Dendritic cell treated with granulocyte-macrophage colony-stimulating factor and Interleukin-4, amounts not matched to agents 40 ng/mL and 50 ng/mL, for 4 days (primary cell): ENCODE measurements around the gene AQP12A.
A peak's percentile ranks its signal among the peaks of the same experiment; 100 is the strongest.
"Not testable (repeated sequence)": the region's sequence is repeated elsewhere in the genome, so short reads cannot be mapped to it uniquely, and the experiment has no call there.

Source experiments
- H3K27ac Mint-ChIP-seq: one replicate; pipeline ENCODE4 v1.8.0; 2022; ENCODE audit warnings: mild to moderate bottlenecking, mixed read lengths
- H3K27me3 Mint-ChIP-seq: one replicate; pipeline ENCODE4 v1.8.0; 2022; ENCODE audit warnings: mild to moderate bottlenecking, mixed read lengths
- H3K36me3 Mint-ChIP-seq: one replicate; pipeline ENCODE4 v1.8.0; 2022; ENCODE audit warnings: low read depth, mixed read lengths
- H3K4me1 Mint-ChIP-seq: one replicate; pipeline ENCODE4 v1.8.0; 2022; ENCODE audit warnings: low read depth, mixed read lengths
- H3K4me3 Mint-ChIP-seq: one replicate; pipeline ENCODE4 v1.8.0; 2022; ENCODE audit warnings: mild to moderate bottlenecking, moderate library complexity, mixed read lengths
- H3K9me3 Mint-ChIP-seq: one replicate; pipeline ENCODE4 v1.8.0; 2022; ENCODE audit warnings: mixed read lengths
- intact Hi-C: fragments of 100-400 bp; cut with micrococcal nuclease; formaldehyde crosslinking; loops from one replicate; pipeline ENCODE4 v1.15.0; 2022

AQP12A gene

DNA sequence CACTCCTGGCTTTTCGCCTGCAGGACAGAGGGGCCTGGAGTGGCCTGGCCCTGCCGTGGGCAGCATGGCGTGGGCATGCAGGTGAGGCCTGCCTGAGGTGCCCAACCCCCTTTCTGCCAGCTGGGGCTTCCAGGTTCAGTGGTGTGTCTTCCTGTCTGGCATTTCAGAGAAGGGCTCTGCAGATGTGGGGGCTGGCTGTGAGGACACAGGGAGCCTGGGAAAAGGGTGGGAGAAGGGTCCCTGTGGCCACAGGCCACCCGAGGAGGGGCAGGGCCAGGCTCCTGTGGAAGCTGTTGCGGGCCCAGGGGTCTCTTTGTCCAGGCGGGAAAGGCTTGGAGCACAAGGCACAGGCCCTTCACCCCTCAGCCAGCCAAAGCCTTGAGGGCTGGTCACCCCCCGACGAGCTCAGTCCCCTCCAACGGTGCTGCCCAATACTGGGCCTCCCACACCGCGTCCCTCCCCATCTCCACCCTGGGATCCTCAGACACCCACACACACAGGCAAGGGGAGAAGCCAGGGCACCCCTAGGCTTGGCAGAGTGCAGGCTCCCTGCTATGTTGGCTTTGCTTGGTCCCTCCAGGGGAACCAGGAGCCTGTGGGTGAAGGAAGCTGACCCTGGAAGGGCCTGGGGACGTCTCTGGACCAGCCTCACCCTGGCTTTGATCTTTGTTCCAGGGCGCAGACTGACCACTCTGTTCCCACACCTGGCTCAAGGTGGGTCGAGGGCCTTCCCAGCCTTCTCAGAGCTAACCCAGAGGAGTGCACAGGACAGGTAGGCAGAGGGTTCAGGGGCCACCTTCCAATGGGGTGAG lies 3.7 kb upstream of the AQP12A start:
- Mint-ChIP-seq H3K9me3 (no peaks in the 10 kb centered on the region), H3K4me3 (no peak overlapping the region), H3K27ac (no peak overlapping the region), H3K27me3 (peaks cover 11% of the 10 kb centered on the region), H3K4me1 (peaks cover 17% of the 10 kb centered on the region), H3K36me3 (no peaks in the 10 kb centered on the region)
- intact Hi-C loops = no loop called here

DNA sequence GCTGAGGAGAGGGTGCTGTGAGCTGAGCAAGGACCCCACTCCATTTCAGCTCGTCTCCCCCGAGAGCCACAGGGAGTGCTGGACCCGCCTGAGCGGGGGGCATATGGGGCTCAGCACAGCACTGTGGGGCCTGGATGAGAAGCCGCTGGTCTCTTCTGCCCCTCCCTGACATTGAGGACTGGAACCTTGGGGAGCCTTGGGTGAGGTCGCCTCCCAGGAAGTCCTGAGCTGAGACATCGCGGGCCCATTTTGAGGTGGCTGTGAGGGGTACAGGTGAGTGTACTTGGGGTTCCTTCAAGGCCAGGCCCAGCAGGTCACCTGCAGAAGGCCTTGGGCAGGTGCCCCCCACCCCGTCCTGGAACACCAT lies 3.1 kb upstream of the AQP12A start:
- Mint-ChIP-seq H3K36me3 (no peaks in the 10 kb centered on the region), H3K4me3 (no peak overlapping the region), H3K27ac (no peak overlapping the region), H3K9me3 (no peaks in the 10 kb centered on the region), H3K4me1 (peaks cover 17% of the 10 kb centered on the region), H3K27me3 (peaks cover 8% of the 10 kb centered on the region)
- intact Hi-C loops = no loop called here

- intact Hi-C loops = no loop called here
- Mint-ChIP-seq H3K36me3 (no peaks in the 10 kb centered on the region), H3K4me3 (no peak overlapping the region)
Observed at GRCh38 chr2:240689975-240690374, 1.7 kb upstream of the AQP12A start.

GRCh38 chr2:240690421-240691074 lies 1.1 kb upstream of the AQP12A start:
- H3K27me3 Mint-ChIP-seq, H3K36me3 Mint-ChIP-seq, H3K9me3 Mint-ChIP-seq, intact Hi-C loops, H3K4me1 Mint-ChIP-seq, H3K27ac Mint-ChIP-seq, H3K4me3 Mint-ChIP-seq: not testable (repeated sequence)

More at GRCh38 chr2:240689975-240690374, 1.7 kb upstream of the AQP12A start:
- Mint-ChIP-seq H3K27me3 (peaks cover 3% of the 10 kb centered on the region), H3K9me3 (no peaks in the 10 kb centered on the region), H3K27ac (no peak overlapping the region), H3K4me1 (peaks cover 8% of the 10 kb centered on the region)

GRCh38 chr2:240691075-240691427 lies 615 bp upstream of the AQP12A start:
- H3K27ac Mint-ChIP-seq, H3K4me1 Mint-ChIP-seq, H3K27me3 Mint-ChIP-seq, H3K36me3 Mint-ChIP-seq, H3K4me3 Mint-ChIP-seq, H3K9me3 Mint-ChIP-seq, intact Hi-C loops: not testable (repeated sequence)

DNA sequence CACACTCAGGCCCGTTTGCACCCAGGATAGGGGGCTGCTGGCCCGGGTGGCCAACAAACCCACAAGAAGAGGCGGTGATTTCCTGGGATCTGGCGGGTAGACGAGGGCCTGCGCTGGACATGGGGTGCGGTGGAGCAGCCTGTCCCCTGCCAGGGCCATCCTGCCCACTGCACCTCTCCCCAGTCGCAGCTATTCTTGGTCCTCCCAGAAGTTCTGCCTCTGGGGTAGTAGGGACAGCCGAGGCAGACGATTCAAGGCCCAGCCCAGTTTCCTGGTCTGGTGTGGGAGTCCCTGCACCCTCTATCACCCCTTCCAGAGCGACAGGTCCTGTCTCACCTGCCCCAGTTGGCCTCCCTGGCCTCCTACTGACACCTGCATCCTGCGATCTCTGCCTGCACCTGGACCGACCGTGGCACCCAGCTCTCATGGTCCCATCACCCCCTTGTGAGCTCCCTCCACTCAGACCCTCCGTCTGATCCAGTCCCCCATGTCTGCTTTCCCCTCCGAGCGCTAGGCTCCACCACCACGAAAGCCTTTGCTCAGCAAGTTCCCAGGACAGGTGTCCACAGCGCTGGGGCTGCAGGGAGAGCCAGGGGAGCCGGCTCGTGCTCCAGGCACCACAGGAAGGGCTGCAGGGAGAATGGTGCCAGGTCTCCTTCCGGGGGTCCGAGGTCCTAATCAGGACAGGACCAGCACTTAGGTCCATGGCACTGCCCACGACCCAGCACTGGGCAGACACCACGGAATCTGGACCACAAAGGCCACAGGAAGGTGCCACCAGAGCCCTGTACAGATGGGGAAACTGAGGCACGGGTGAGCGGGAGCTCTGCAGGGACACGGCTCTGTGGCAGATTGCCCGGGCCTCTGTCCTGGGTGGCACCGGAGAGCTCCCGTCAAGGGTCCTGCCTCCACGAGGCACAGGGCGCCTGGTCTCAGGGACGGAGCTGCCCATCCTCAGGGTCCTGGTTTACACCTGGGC lies 1.2 kb downstream of the AQP12A start:
- H3K9me3 Mint-ChIP-seq, H3K4me1 Mint-ChIP-seq, H3K27ac Mint-ChIP-seq, H3K27me3 Mint-ChIP-seq, H3K36me3 Mint-ChIP-seq, H3K4me3 Mint-ChIP-seq, intact Hi-C loops: not testable (repeated sequence)

DNA sequence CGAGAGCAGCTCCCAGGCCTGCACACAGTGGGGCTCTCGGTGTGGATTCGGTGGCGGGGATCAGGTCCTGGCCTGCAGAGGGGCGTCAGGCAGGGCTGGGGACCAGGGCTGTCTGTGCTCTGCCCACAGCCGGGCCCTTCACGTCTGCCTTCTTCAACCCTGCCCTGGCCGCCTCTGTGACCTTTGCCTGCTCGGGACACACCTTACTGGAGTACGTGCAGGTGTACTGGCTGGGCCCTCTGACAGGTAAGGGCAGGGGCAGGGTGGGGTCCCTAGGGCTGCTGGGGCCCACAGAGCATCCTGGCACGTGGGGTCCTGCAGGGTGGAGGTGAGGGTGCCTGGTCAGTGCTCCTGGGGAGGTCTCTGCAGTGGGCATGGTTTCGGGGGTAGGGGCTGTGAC lies 2.6 kb downstream of the AQP12A start:
- H3K27me3 Mint-ChIP-seq, H3K36me3 Mint-ChIP-seq, intact Hi-C loops, H3K4me3 Mint-ChIP-seq, H3K4me1 Mint-ChIP-seq, H3K9me3 Mint-ChIP-seq, H3K27ac Mint-ChIP-seq: not testable (repeated sequence)

GRCh38 chr2:240695593-240695992 lies 3.9 kb downstream of the AQP12A start:
- H3K27ac Mint-ChIP-seq, H3K36me3 Mint-ChIP-seq, intact Hi-C loops, H3K4me1 Mint-ChIP-seq, H3K9me3 Mint-ChIP-seq, H3K4me3 Mint-ChIP-seq, H3K27me3 Mint-ChIP-seq: not testable (repeated sequence)

GRCh38 chr2:240696469-240696868 lies 4.8 kb downstream of the AQP12A start:
- H3K4me3 Mint-ChIP-seq, intact Hi-C loops, H3K27me3 Mint-ChIP-seq, H3K9me3 Mint-ChIP-seq, H3K36me3 Mint-ChIP-seq, H3K4me1 Mint-ChIP-seq, H3K27ac Mint-ChIP-seq: not testable (repeated sequence)

DNA sequence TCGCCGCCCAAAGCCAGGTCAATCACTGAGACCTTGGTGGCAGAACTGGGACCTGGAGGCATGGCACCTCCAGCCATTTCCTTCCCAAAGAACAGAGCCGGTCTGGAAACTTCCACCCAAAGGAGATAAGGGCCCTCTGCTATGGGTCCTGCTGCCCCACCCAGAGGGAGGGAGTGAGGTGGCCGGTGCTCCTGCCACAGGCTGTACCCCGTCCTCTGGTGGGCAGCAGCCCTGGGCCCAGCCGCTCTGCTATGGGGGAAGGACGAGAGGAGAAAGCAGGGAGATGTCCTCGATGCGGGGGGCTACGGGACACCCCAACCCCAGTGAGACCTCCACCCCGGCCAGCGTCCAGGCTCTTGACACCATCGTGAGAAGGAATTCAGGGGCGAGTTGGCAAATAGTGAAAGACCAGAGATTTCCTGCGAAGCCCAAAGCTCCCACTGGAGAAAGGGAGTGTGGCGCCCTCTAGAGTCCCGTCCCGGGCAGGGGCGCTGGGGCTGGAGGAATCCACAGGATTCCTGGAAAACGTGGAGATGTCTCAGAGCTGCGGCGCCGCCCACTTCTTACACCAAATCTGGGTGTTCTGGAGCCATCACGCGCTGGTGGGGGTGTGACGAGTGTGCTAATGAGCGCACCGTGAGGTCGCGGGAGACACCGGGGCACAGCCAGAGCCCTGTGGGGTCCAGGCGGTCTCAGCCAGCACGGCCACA lies 7.3 kb downstream of the AQP12A start:
- H3K4me3 Mint-ChIP-seq, H3K9me3 Mint-ChIP-seq, H3K36me3 Mint-ChIP-seq, H3K27me3 Mint-ChIP-seq, H3K4me1 Mint-ChIP-seq, intact Hi-C loops: not testable (repeated sequence)
- peak overlapping the region; percentile 41 for H3K27ac Mint-ChIP-seq

GRCh38 chr2:240699835-240700234 lies 8.2 kb downstream of the AQP12A start:
- H3K4me3 Mint-ChIP-seq, H3K36me3 Mint-ChIP-seq, H3K27me3 Mint-ChIP-seq, H3K9me3 Mint-ChIP-seq, H3K27ac Mint-ChIP-seq, H3K4me1 Mint-ChIP-seq: not testable (repeated sequence)
- intact Hi-C loops = loop anchor here (10.0 kb wide), 1 partner anchor 105 kb away; no protein-coding TSS in a partner anchor

DNA sequence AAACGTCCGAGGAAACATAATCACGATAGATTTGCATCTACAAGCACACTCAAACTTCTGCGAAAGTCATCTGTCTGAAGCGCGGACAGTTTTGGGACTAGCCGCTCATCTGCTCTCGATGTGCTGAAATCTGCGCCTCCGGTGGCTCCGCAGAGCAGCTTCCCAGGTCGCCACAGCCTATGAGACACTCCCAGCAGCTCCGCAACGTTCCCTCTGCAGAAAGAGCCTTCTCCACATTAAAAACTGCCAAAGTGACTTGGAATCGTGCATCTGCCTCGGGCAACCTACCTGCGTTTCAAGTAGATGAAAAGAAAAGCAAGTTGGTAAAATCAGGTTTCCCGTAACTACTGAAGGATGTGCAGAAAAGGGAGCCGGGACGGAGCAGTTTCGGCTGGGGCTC lies 8.9 kb downstream of the AQP12A start:
- not testable (repeated sequence) for H3K36me3 Mint-ChIP-seq, H3K4me3 Mint-ChIP-seq, H3K9me3 Mint-ChIP-seq, H3K27ac Mint-ChIP-seq
- intact Hi-C loops = loop anchor here (10.0 kb wide), 1 partner anchor 106 kb away; no protein-coding TSS in a partner anchor
- Mint-ChIP-seq H3K4me1 (peaks cover 11% of the 10 kb centered on the region), H3K27me3 (peaks cover 11% of the 10 kb centered on the region)

- no peaks in the 10 kb centered on the region for H3K9me3 Mint-ChIP-seq
- no peaks in the 10 kb centered on the region for H3K36me3 Mint-ChIP-seq
- peaks cover 16% of the 10 kb centered on the region for H3K4me1 Mint-ChIP-seq
- H3K4me3 Mint-ChIP-seq = no peak overlapping the region
- no peak overlapping the region for H3K27ac Mint-ChIP-seq
- intact Hi-C loops = loop anchor here (10.0 kb wide), 1 partner anchor 106 kb away; no protein-coding TSS in a partner anchor
- peaks cover 11% of the 10 kb centered on the region for H3K27me3 Mint-ChIP-seq
Observed at GRCh38 chr2:240701091-240701735, 9.5 kb downstream of the AQP12A start.
